Effector CD4-positive, alpha-beta T cell (primary cell): ENCODE results near the gene MICOS13.
"Not testable (repeated sequence)": the region's sequence is repeated elsewhere in the genome, so short reads cannot be mapped to it uniquely, and the experiment has no call there.

Experiments
- DNase-seq: peaks from one replicate; pipeline ENCODE4 v3.0.0-alpha.2; 2020

MICOS13 gene

GRCh38 chr19:5700455-5701092 lies 20.3 kb upstream of the MICOS13 start:
- no peak for DNase-seq

GRCh38 chr19:5698635-5699422 lies 18.5 kb upstream of the MICOS13 start:
- DNase-seq, result no peak

DNA sequence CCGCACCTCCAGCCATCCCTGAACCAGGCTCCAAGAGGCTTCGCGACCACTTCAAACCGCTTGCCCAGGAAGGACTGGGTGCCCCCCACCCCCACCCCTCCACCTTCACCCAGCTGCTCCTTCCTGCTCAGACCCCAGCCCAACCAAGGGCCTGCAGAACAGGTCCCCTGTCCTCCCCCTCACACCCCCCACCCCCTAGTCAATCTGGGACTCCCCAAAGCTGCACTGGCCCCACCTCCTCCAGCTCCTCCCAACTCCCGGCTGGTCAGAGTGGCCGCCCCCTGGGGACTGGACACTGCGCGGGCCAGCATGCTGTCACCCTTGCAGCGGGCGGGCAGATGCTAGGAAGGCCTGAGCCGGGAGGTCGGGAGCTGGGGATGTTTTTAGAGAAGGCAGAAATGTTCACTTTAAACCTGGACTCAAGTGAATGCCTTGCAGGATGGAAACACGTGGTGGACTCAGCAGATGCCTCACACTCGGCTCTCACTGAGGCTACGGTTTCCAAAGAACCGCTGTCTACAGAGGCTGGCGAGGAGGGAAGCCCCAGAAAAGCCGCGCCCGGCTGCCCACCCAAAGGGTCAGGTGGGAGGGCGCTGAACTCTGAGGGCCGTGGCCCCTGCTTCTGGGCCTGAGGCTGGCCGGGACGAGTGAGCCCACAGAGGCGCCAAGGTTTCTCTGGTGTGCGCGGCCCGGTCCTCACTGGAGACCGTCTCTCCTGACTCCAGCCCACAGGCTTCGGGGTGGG lies 17.7 kb upstream of the MICOS13 start:
- no peak for DNase-seq

GRCh38 chr19:5697022-5697889 lies 16.9 kb upstream of the MICOS13 start:
- DNase-seq, result no peak

GRCh38 chr19:5696196-5697021 lies 16.1 kb upstream of the MICOS13 start:
- no peak for DNase-seq

DNA sequence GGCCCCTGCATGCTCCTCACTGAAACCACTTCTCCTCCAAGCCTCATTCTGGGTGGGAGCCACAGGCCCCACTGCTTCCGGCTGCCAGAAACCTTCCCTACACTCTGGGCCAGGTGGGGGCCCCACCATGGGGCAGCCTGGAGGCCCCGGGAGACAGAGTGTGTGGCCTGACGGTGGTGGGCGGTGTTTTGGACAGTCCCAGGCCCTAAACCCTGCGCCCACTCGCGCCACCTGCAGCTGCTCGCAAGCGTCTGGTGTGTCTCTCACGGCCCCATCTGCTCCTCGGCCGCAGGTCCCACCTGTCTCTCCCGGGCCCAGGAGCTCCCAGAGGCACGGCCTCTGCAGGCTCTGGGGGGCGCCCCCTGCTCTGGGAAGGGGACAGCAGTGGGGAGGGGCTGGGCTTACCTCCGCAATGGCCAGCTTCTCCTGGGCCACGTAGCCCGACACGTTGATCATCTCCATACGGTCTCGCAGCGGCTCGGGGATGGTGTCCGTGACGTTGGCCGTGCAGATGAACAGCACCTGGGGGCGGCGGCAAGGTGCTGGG lies 15.4 kb upstream of the MICOS13 start:
- DNase-seq, result no peak

- DNase-seq, result no peak
These were observed 14.8 kb upstream of the MICOS13 start for GRCh38 chr19:5694956-5695648.

GRCh38 chr19:5694167-5694955 lies 14.0 kb upstream of the MICOS13 start:
- no peak for DNase-seq

- no peak for DNase-seq
These were observed 13.2 kb upstream of the MICOS13 start for GRCh38 chr19:5693195-5694166.

GRCh38 chr19:5692723-5693194 lies 12.4 kb upstream of the MICOS13 start:
- DNase-seq, result no peak

GRCh38 chr19:5691822-5692722 lies 11.8 kb upstream of the MICOS13 start:
- no peak for DNase-seq

- DNase-seq, result peak; percentile 20
These were observed 10.9 kb upstream of the MICOS13 start for GRCh38 chr19:5690955-5691821.

GRCh38 chr19:5690125-5690954 lies 10.0 kb upstream of the MICOS13 start, which contains the start of gene RPL36:
Gene RPL36, plus strand, starts transcription at chr19:5690295. Its CDS starts 213 bp downstream, at chr19:5690508.
- DNase-seq, result peak; percentile 99

DNA sequence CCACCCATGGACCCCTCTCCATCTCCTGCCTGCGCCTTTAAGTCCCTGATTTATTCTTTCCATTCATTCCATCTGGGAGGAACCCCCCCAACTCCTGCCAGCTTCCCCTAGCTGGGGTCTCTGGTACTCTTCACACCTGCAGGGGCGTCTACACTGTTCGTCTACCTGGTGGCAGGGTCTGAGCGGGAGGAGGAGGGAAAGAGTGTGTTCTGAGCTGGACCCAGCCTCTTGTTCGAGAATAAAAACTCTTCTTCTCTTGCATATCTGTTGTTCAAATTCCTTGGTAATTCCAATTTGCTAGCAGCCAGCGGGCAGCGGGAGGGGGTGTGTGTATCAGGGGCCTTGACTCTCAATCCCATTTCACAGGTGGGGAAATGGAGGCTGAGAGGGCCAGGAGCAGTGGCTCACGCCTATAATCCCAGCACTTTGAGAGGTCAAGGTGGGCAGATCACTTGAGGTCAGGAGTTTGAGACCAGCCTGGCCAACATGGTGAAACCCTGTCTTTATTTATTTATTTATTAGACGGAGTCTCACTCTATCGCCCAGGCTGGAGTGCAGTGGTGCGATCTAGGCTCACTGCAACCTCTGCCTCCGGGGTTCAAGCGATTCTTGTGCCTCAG lies 8.1 kb upstream of the MICOS13 start:
- DNase-seq, result not testable (repeated sequence)
